Esophagus squamous epithelium (tissue), 4 donors: ENCODE results near the gene NSMCE3.

ENCODE experiments used
- CTCF ChIP-seq, 6 experiments: fragments of 450-650 bp in 4 of 6; fragments of 200-600 bp in 2 of 6; sonication (generic) in 2 of 6; IDR thresholded peaks; one replicate each; pipeline ENCODE4 v1.5.1; 2016 to 2019; ENCODE audit warnings: antibody characterized with exemption in 6 of 6, mild to moderate bottlenecking in 4 of 6, moderate library complexity in 4 of 6
- POLR2A ChIP-seq, 4 donors: fragments of 450-650 bp; IDR thresholded peaks; one replicate each; pipeline ENCODE4 v1.6.1; 2017; ENCODE audit warnings: antibody characterized with exemption in 4 of 4, mild to moderate bottlenecking in 4 of 4, moderate library complexity in 3 of 4

- TF ChIP-seq CTCF (IDR thresholded peaks at IDR 0.05) (no peak), POLR2A (IDR thresholded peaks at IDR 0.05) (no peak)
Measured at GRCh38 chr15:29266052-29266582, 3.5 kb downstream of the NSMCE3 start.
